Measurements from ENCODE around the gene FHOD3. TPM values are rescaled to one million over a fixed set of nuclear protein-coding genes. Genes with fewer than 3 reads are reported as not detected.

The FHOD3 gene
- total and polyA plus RNA-seq, 2 experiments from 2014 or later, result 2.7 to 8.7 TPM

DNA sequence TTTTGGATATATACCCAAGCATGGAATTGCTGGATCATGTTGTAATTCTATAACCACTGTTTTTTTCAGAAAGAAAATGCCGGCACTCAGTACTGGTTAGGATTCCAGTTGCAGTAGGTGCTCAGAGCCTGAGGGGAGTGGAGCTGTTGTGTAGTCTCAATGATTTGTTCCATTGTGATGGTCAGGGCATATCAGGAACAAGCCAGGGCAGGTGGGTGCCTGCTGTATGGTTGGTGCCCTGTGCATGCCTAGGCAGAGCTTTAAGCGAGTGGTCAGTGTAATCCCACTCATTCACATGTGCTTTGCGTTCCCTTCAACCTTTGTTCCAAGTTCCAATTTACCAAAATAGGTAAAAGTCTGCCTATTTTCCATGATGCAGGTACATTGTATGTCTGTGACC is 100.9 kb downstream of the FHOD3 start (continued):
- TF ChIP-seq ZNF331 (CRISPR knock-in tag; IDR thresholded peaks at IDR 0.05; ENCODE audit: low read depth) (no peak), CREB1 (CRISPR knock-in tag; IDR thresholded peaks at IDR 0.05; ENCODE audit: low read depth) (no peak), JUNB (IDR thresholded peaks at IDR 0.05; ENCODE audit: unreplicated experiment) (no peak), POLR2AphosphoS5 (IDR thresholded peaks at IDR 0.05; ENCODE audit: low read depth) (no peak), NANOG (IDR thresholded peaks at IDR 0.05; ENCODE audit: borderline replicate concordance) (no peak)
- TF ChIP-seq, protein P1, sequence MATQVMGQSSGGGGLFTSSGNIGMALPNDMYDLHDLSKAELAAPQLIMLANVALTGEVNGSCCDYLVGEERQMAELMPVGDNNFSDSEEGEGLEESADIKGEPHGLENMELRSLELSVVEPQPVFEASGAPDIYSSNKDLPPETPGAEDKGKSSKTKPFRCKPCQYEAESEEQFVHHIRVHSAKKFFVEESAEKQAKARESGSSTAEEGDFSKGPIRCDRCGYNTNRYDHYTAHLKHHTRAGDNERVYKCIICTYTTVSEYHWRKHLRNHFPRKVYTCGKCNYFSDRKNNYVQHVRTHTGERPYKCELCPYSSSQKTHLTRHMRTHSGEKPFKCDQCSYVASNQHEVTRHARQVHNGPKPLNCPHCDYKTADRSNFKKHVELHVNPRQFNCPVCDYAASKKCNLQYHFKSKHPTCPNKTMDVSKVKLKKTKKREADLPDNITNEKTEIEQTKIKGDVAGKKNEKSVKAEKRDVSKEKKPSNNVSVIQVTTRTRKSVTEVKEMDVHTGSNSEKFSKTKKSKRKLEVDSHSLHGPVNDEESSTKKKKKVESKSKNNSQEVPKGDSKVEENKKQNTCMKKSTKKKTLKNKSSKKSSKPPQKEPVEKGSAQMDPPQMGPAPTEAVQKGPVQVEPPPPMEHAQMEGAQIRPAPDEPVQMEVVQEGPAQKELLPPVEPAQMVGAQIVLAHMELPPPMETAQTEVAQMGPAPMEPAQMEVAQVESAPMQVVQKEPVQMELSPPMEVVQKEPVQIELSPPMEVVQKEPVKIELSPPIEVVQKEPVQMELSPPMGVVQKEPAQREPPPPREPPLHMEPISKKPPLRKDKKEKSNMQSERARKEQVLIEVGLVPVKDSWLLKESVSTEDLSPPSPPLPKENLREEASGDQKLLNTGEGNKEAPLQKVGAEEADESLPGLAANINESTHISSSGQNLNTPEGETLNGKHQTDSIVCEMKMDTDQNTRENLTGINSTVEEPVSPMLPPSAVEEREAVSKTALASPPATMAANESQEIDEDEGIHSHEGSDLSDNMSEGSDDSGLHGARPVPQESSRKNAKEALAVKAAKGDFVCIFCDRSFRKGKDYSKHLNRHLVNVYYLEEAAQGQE (IDR thresholded peaks at IDR 0.05; ENCODE audit: unreplicated experiment), result no peak
- TF ChIP-seq, protein P2, sequence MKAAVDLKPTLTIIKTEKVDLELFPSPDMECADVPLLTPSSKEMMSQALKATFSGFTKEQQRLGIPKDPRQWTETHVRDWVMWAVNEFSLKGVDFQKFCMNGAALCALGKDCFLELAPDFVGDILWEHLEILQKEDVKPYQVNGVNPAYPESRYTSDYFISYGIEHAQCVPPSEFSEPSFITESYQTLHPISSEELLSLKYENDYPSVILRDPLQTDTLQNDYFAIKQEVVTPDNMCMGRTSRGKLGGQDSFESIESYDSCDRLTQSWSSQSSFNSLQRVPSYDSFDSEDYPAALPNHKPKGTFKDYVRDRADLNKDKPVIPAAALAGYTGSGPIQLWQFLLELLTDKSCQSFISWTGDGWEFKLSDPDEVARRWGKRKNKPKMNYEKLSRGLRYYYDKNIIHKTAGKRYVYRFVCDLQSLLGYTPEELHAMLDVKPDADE (IDR thresholded peaks at IDR 0.05), result no peak

GRCh38 chr18:36399055-36399454 is 101.5 kb downstream of the FHOD3 start:
- Histone ChIP-seq H3K36me3 (ENCODE audit: insufficient read depth) (peaks cover 4% of the 10 kb centered on the region; the same call in 1 of the 2 replicates), H3K27ac (ENCODE audit: low read depth) (no peak overlapping the region), H2AFZ (no peak overlapping the region), H3F3A (replicated peaks; ENCODE audit: low read depth) (no peaks in the 10 kb centered on the region), H3K79me2 (replicated peaks; ENCODE audit: insufficient read depth) (no peaks in the 10 kb centered on the region), H3K27me3 (ENCODE audit: insufficient read depth) (no peaks in the 10 kb centered on the region), H4K20me1 (replicated peaks; ENCODE audit: insufficient read depth) (no peaks in the 10 kb centered on the region), H3K4me2 (no peak overlapping the region), H3K4me3 (no peak overlapping the region), H3K4me1 (ENCODE audit: insufficient read depth) (peaks cover 4% of the 10 kb centered on the region; the same call in 1 of the 2 replicates), H3K9me2 (ENCODE audit: insufficient read depth) (peaks cover 11% of the 10 kb centered on the region; the same call in 1 of the 2 replicates)
- no peak for DNase-seq (ENCODE audit: low spot score)
- Mint-ChIP-seq H3K9me3 (peaks cover 25% of the 10 kb centered on the region; the same call in 2 of the 3 replicates), H3K36me3 (ENCODE audit: low read depth) (peaks cover 21% of the 10 kb centered on the region; the same call in 2 of the 3 replicates), H3K27me3 (ENCODE audit: insufficient read depth, low read depth, poor library complexity) (no peaks in the 10 kb centered on the region), H3K4me3 (no peak overlapping the region), H3K27ac (no peak overlapping the region), H3K4me1 (peaks cover 10% of the 10 kb centered on the region)
- TF ChIP-seq CTCF (conservative IDR thresholded peaks at IDR 0.05; ENCODE audit: low read depth in 2 of 2), result no peak
- TF ChIP-seq, protein P2 (IDR thresholded peaks at IDR 0.05), result no peak
- TF ChIP-seq NANOG (IDR thresholded peaks at IDR 0.05; ENCODE audit: borderline replicate concordance), result no peak
- no peak for TF ChIP-seq ZNF114 (CRISPR knock-in tag; IDR thresholded peaks at IDR 0.05)
- TF ChIP-seq EZH2 (IDR thresholded peaks at IDR 0.05; ENCODE audit: low read depth, unreplicated experiment), result no peak
- TF ChIP-seq POLR2AphosphoS5 (IDR thresholded peaks at IDR 0.05; ENCODE audit: low read depth), result no peak
- ATAC-seq, result no peak
